SK-N-MC (cell line): Measurements from ENCODE around the gene TUBB4B.

ENCODE experiments used
- DNase-seq: peaks from one replicate; pipeline ENCODE4 v3.0.0-alpha.2; 2011; ENCODE audit warnings: low read depth, low spot score
- H3K27ac ChIP-seq: fragments of 200-600 bp; sonication (generic); 2 replicates; pipeline ENCODE4 v1.5.1; 2016; ENCODE audit warnings: mixed run types
- H3K36me3 ChIP-seq: fragments of 200-600 bp; sonication (generic); 2 replicates; pipeline ENCODE4 v1.6.1; 2017; ENCODE audit warnings: antibody characterized with exemption, low read length, mixed read lengths; ENCODE audit not compliant: insufficient read depth
- H3K4me3 ChIP-seq: fragments of 200-600 bp; sonication (generic); 2 replicates; pipeline ENCODE4 v1.5.1; 2016
- H3K9ac ChIP-seq: fragments of 200-600 bp; sonication (generic); 2 replicates; pipeline ENCODE4 v1.8.0; 2017; ENCODE audit warnings: mixed run types, mixed read lengths; ENCODE audit not compliant: insufficient read length
- H3K9me3 ChIP-seq: fragments of 200-600 bp; sonication (generic); 2 replicates; pipeline ENCODE4 v1.6.1; 2017; ENCODE audit warnings: low read depth, mild to moderate bottlenecking, antibody characterized with exemption, low read length, moderate library complexity, mixed read lengths
- EZH2 ChIP-seq: fragments of 200-600 bp; sonication (generic); IDR thresholded peaks from one replicate; pipeline ENCODE4 v1.6.1; 2017; ENCODE audit warnings: antibody characterized with exemption
- FOXP2 ChIP-seq: optimal IDR thresholded peaks from 2 replicates; pipeline ENCODE3; 2011; ENCODE audit warnings: mild to moderate bottlenecking, moderate library complexity; ENCODE audit not compliant: insufficient read depth; ENCODE audit errors: extremely low read length, control extremely low read depth
- POLR2AphosphoS5 ChIP-seq: IDR thresholded peaks from 2 replicates; pipeline ENCODE4 v1.6.1; 2012; ENCODE audit warnings: mild to moderate bottlenecking, low read depth, low read length, borderline replicate concordance

Gene TUBB4B

GRCh38 chr9:137240841-137241489 lies at the start of gene TUBB4B:
Gene TUBB4B, plus strand, starts transcription at chr9:137241287. Its CDS starts 74 bp downstream, at chr9:137241361.
- Histone ChIP-seq H3K27ac (peak within 1 kb of the TSS; percentile 85), H3K36me3 (peaks cover 21% of the 10 kb centered on the region), H3K4me3 (peak within 1 kb of the TSS; percentile 90), H3K9me3 (no peaks in the 10 kb centered on the region), H3K9ac (peak within 1 kb of the TSS; percentile 91)
- peak; percentile 100 for TF ChIP-seq POLR2AphosphoS5
- TF ChIP-seq EZH2 = no peak
- peak; percentile 66 for TF ChIP-seq FOXP2
- DNase-seq = peak; percentile 100

DNA sequence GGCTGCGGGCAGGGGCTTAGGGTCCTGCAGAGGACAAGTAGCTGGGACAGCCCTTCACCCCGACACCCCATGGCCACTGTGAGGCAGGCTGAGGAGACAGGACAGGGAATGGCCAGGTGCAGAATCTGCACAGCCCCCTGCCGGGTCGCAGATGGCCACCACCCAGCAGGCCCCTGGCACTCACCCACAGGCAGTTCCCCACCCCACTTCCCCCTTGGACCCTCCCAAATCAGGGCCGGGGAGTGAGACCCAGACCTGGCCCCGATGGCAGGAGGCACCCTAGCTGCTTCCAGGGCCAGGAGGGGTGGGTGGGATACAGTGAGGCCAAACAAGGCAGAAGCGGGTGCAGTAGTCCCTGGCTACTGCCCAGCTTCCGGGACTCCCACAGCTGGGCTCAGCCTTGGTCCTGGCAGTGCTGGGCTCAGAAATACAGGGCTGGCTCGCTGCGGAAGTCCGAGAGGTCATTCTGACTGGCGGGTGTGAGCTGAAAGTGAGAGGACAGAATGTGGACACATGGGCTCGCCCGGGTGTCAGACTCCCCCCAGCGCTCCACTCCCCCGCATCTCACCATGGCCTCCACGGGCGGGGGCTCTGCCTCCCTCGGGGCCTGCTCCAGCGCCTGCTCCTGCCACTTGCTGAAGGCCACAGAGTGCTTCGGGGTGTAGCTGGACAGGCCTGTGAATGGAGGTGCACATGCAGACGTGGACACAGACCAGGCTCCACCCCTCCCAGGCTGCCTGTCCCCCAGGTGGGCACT lies 49.2 kb upstream of the TUBB4B start:
- Histone ChIP-seq H3K36me3 (peaks cover 6% of the 10 kb centered on the region; the same call in 1 of the 2 replicates), H3K9ac (no peak overlapping the region), H3K27ac (no peak overlapping the region), H3K4me3 (no peak overlapping the region), H3K9me3 (no peaks in the 10 kb centered on the region)
- TF ChIP-seq POLR2AphosphoS5 = 0 out of 2 replicates have a peak, but pooled peaks have one; percentile 5
- TF ChIP-seq EZH2 = no peak
- DNase-seq = no peak

DNA sequence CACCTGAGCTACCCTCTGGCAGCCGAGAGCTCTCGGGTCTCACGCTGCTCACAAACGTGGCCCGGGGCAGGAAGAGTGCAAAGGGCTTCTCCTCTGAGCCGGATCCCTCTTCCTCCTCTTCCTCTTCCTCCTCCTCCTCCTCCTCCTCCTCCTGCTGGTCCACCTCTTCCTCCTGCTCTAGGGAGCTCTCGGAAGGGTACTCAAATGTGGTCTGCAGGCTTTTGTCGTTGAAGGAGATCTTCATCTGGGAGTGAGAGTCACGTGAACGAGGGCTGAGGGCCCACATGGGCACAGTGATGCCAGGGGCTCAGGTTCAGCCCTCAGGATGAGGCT lies 48.7 kb upstream of the TUBB4B start:
- Histone ChIP-seq H3K27ac (no peak overlapping the region), H3K9ac (no peak overlapping the region), H3K4me3 (no peak overlapping the region), H3K36me3 (peaks cover 6% of the 10 kb centered on the region; the same call in 1 of the 2 replicates), H3K9me3 (no peaks in the 10 kb centered on the region)
- no peak for DNase-seq
- no peak for TF ChIP-seq POLR2AphosphoS5
- no peak for TF ChIP-seq EZH2
- no peak for TF ChIP-seq FOXP2

GRCh38 chr9:137192859-137193258 lies 48.2 kb upstream of the TUBB4B start:
- no peak overlapping the region for H3K4me3 ChIP-seq
- no peak overlapping the region for H3K27ac ChIP-seq
- no peak for DNase-seq
- TF ChIP-seq EZH2 (no peak), FOXP2 (no peak), POLR2AphosphoS5 (no peak)
- H3K36me3 ChIP-seq = peaks cover 6% of the 10 kb centered on the region; the same call in 1 of the 2 replicates
- no peaks in the 10 kb centered on the region for H3K9me3 ChIP-seq
- no peak overlapping the region for H3K9ac ChIP-seq

- no peak overlapping the region for H3K4me3 ChIP-seq
- no peak for DNase-seq
- no peaks in the 10 kb centered on the region for H3K9me3 ChIP-seq
- no peak overlapping the region for H3K9ac ChIP-seq
- peaks cover 6% of the 10 kb centered on the region; the same call in 1 of the 2 replicates for H3K36me3 ChIP-seq
- TF ChIP-seq POLR2AphosphoS5 (no peak), FOXP2 (no peak), EZH2 (no peak)
- no peak overlapping the region for H3K27ac ChIP-seq
Observed at GRCh38 chr9:137193771-137194170, 47.3 kb upstream of the TUBB4B start.

DNA sequence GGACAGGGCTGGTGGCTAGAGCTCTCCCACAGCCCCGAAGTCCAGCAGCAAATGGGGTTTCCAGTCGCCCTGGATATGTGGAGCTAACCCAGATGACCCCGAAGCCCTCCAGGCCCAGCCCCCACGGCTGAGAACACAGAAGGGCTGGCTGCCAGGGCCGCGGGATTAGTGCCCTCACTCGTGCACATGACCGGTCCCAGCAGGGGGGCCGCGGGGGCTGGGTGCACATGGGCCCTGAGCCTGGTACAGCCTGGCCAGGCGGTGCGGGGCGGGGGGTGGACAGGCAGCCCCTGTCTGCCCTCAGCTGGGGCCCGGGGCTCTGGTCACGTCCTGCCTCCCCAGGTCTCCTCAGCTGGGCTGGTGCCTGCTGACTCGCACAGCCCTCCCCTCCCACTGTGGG lies 46.7 kb upstream of the TUBB4B start:
- TF ChIP-seq EZH2 = no peak
- no peak for TF ChIP-seq POLR2AphosphoS5
- no peak for TF ChIP-seq FOXP2
- no peaks in the 10 kb centered on the region for H3K9me3 ChIP-seq
- no peak for DNase-seq
- no peak overlapping the region for H3K9ac ChIP-seq
- H3K4me3 ChIP-seq = no peak overlapping the region
- H3K36me3 ChIP-seq = peaks cover 6% of the 10 kb centered on the region; the same call in 1 of the 2 replicates
- no peak overlapping the region for H3K27ac ChIP-seq

- Histone ChIP-seq H3K4me3 (no peak overlapping the region), H3K27ac (no peak overlapping the region), H3K36me3 (peaks cover 4% of the 10 kb centered on the region; the same call in 1 of the 2 replicates), H3K9me3 (no peaks in the 10 kb centered on the region), H3K9ac (no peak overlapping the region)
- TF ChIP-seq POLR2AphosphoS5 (no peak), FOXP2 (no peak), EZH2 (no peak)
- DNase-seq = no peak
Observed at GRCh38 chr9:137194909-137195308, 46.2 kb upstream of the TUBB4B start.

GRCh38 chr9:137195525-137196220 lies 45.4 kb upstream of the TUBB4B start:
- no peak overlapping the region for H3K27ac ChIP-seq
- DNase-seq = no peak

More at GRCh38 chr9:137195525-137196220, 45.4 kb upstream of the TUBB4B start:
- no peaks in the 10 kb centered on the region for H3K9me3 ChIP-seq
- no peak overlapping the region for H3K4me3 ChIP-seq
- no peak overlapping the region for H3K9ac ChIP-seq
- no peak for TF ChIP-seq EZH2
- no peak for TF ChIP-seq POLR2AphosphoS5
- TF ChIP-seq FOXP2 = no peak
- no peaks in the 10 kb centered on the region for H3K36me3 ChIP-seq
